Measurements from ENCODE around the gene CDS2.

- no peak for TF ChIP-seq CREB5 (CRISPR knock-in tag; IDR thresholded peaks at IDR 0.05; ENCODE audit: low read depth)
- TF ChIP-seq, protein P1, sequence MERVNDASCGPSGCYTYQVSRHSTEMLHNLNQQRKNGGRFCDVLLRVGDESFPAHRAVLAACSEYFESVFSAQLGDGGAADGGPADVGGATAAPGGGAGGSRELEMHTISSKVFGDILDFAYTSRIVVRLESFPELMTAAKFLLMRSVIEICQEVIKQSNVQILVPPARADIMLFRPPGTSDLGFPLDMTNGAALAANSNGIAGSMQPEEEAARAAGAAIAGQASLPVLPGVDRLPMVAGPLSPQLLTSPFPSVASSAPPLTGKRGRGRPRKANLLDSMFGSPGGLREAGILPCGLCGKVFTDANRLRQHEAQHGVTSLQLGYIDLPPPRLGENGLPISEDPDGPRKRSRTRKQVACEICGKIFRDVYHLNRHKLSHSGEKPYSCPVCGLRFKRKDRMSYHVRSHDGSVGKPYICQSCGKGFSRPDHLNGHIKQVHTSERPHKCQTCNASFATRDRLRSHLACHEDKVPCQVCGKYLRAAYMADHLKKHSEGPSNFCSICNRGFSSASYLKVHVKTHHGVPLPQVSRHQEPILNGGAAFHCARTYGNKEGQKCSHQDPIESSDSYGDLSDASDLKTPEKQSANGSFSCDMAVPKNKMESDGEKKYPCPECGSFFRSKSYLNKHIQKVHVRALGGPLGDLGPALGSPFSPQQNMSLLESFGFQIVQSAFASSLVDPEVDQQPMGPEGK (CRISPR knock-in tag; IDR thresholded peaks at IDR 0.05; ENCODE audit: borderline replicate concordance), result no peak
- no peak for TF ChIP-seq CSDC2 (CRISPR knock-in tag; IDR thresholded peaks at IDR 0.05)
- no peak for TF ChIP-seq PPARA (CRISPR knock-in tag; IDR thresholded peaks at IDR 0.05; ENCODE audit: borderline replicate concordance)
- no peak for TF ChIP-seq BACH2 (CRISPR knock-in tag; IDR thresholded peaks at IDR 0.05; ENCODE audit: borderline replicate concordance)
- TF ChIP-seq ZFP30 (CRISPR knock-in tag; IDR thresholded peaks at IDR 0.05), result no peak
- TF ChIP-seq TCF4 (CRISPR knock-in tag; IDR thresholded peaks at IDR 0.05; ENCODE audit: borderline replicate concordance), result no peak
- TF ChIP-seq, protein P2, sequence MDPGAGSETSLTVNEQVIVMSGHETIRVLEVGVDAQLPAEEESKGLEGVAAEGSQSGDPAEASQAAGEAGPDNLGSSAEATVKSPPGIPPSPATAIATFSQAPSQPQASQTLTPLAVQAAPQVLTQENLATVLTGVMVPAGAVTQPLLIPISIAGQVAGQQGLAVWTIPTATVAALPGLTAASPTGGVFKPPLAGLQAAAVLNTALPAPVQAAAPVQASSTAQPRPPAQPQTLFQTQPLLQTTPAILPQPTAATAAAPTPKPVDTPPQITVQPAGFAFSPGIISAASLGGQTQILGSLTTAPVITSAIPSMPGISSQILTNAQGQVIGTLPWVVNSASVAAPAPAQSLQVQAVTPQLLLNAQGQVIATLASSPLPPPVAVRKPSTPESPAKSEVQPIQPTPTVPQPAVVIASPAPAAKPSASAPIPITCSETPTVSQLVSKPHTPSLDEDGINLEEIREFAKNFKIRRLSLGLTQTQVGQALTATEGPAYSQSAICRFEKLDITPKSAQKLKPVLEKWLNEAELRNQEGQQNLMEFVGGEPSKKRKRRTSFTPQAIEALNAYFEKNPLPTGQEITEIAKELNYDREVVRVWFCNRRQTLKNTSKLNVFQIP (CRISPR knock-in tag; IDR thresholded peaks at IDR 0.05; ENCODE audit: borderline replicate concordance, low read depth), result no peak
- TF ChIP-seq ZFP3 (CRISPR knock-in tag; IDR thresholded peaks at IDR 0.05), result no peak
- no peak for TF ChIP-seq ISL1 (CRISPR knock-in tag; IDR thresholded peaks at IDR 0.05)
- TF ChIP-seq ESRRG (CRISPR knock-in tag; IDR thresholded peaks at IDR 0.05), result no peak
These were observed 23.6 kb downstream of the CDS2 start for GRCh38 chr20:5150226-5151076.

Data from SK-N-SH treated with all-trans-retinoic acid at 6 μM for 48 hours (cell line).